ENCODE data around the gene NDC80. TPM values are rescaled to one million over a fixed set of nuclear protein-coding genes. Genes with fewer than 3 reads are reported as not detected.

NDC80 gene
- total RNA-seq, 6 experiments from 2014 or later, result 0.34 to 1.6 (median 0.55) TPM; not detected in 1

GRCh38 chr18:2564373-2564772 is 7.0 kb upstream of the NDC80 start:
- intact Hi-C loops (cut with DNase I), result no loop called here
- 92% methylated on average over 1 of the region's 1 CpG for WGBS (ENCODE audit: insufficient coverage, low coverage, low lambda C conversion rate, missing lambda C conversion rate)
- H3K27me3 ChIP-seq, result no peaks in the 10 kb centered on the region
- no peak overlapping the region for H3K27ac ChIP-seq
- no peak for TF ChIP-seq POLR2A (IDR thresholded peaks at IDR 0.05)
- no peak for TF ChIP-seq CTCF (IDR thresholded peaks at IDR 0.05)
- H3K4me3 ChIP-seq, result no peak overlapping the region
- peaks cover 0 to 9% (median 2%) of the 10 kb centered on the region in 4 donors for H3K36me3 ChIP-seq
- ATAC-seq, result no peak
- no peaks in the 10 kb centered on the region for H3K4me1 ChIP-seq
- H3K9me3 ChIP-seq, result no peaks in the 10 kb centered on the region
- no peak for DNase-seq

GRCh38 chr18:2568129-2568528 is 3.2 kb upstream of the NDC80 start:
- Histone ChIP-seq H3K4me3 (no peak overlapping the region), H3K4me1 (peaks cover 0 to 13% (median 0%) of the 10 kb centered on the region in 4 donors), H3K9me3 (no peaks in the 10 kb centered on the region), H3K27me3 (no peaks in the 10 kb centered on the region), H3K27ac (no peak overlapping the region), H3K36me3 (no peaks in the 10 kb centered on the region)
- no peak for TF ChIP-seq CTCF (IDR thresholded peaks at IDR 0.05)
- no peak for TF ChIP-seq POLR2A (IDR thresholded peaks at IDR 0.05)
- DNase-seq (no peak), ATAC-seq (no peak)
- 45% methylated on average over 2 of the region's 6 CpGs for WGBS (ENCODE audit: insufficient coverage, low coverage, low lambda C conversion rate, missing lambda C conversion rate)
- intact Hi-C loops (cut with DNase I), result no loop called here

- DNase-seq (no peak), ATAC-seq (no peak)
- Histone ChIP-seq H3K27ac (no peak overlapping the region), H3K4me3 (no peak overlapping the region), H3K27me3 (no peaks in the 10 kb centered on the region), H3K36me3 (no peaks in the 10 kb centered on the region), H3K4me1 (peaks cover 0 to 13% (median 0%) of the 10 kb centered on the region in 4 donors), H3K9me3 (no peaks in the 10 kb centered on the region)
- intact Hi-C loops (cut with DNase I), result no loop called here
- WGBS (ENCODE audit: insufficient coverage, low coverage, low lambda C conversion rate, missing lambda C conversion rate), result 100% methylated on average over 3 of the region's 3 CpGs
- TF ChIP-seq CTCF (IDR thresholded peaks at IDR 0.05) (no peak), POLR2A (IDR thresholded peaks at IDR 0.05) (no peak)
Measured at GRCh38 chr18:2568605-2569004, 2.8 kb upstream of the NDC80 start.

GRCh38 chr18:2569338-2570207 is 1.8 kb upstream of the NDC80 start:
- WGBS (ENCODE audit: insufficient coverage, low coverage, low lambda C conversion rate, missing lambda C conversion rate), result 84% methylated on average over 7 of the region's 10 CpGs
- H3K4me3 ChIP-seq, result no peak overlapping the region
- H3K4me1 ChIP-seq, result peaks cover 0 to 13% (median 0%) of the 10 kb centered on the region in 4 donors
- no peak for ATAC-seq
- H3K27me3 ChIP-seq, result no peaks in the 10 kb centered on the region
- intact Hi-C loops (cut with DNase I), result no loop called here
- no peaks in the 10 kb centered on the region for H3K36me3 ChIP-seq
- no peaks in the 10 kb centered on the region for H3K9me3 ChIP-seq
- no peak for TF ChIP-seq POLR2A (IDR thresholded peaks at IDR 0.05)
- TF ChIP-seq CTCF (IDR thresholded peaks at IDR 0.05), result no peak
- no peak for DNase-seq
- no peak overlapping the region for H3K27ac ChIP-seq

Data from right lobe of liver (tissue), 6 donors.